Measurements from ENCODE around the gene HELZ.

The HELZ gene

GRCh38 chr17:67074781-67075180 is 170.2 kb downstream of the HELZ start:
- DNase-seq (ENCODE audit: low spot score), result no peak

GRCh38 chr17:67072885-67073284 is 172.1 kb downstream of the HELZ start:
- DNase-seq (ENCODE audit: low spot score), result no peak

- no peak for DNase-seq (ENCODE audit: low spot score)
These were observed 173.4 kb downstream of the HELZ start for GRCh38 chr17:67071595-67071994.

- no peak for DNase-seq (ENCODE audit: low spot score)
These were observed 175.3 kb downstream of the HELZ start for GRCh38 chr17:67069603-67070136.

- DNase-seq (ENCODE audit: low spot score), result no peak
These were observed 176.0 kb downstream of the HELZ start for GRCh38 chr17:67068999-67069398.

- no peak for DNase-seq (ENCODE audit: low spot score)
These were observed 177.2 kb downstream of the HELZ start for GRCh38 chr17:67067571-67068482.

- DNase-seq (ENCODE audit: low spot score), result no peak
These were observed 178.3 kb downstream of the HELZ start for GRCh38 chr17:67066717-67067116.

- DNase-seq (ENCODE audit: low spot score), result no peak
These were observed 181.9 kb downstream of the HELZ start for GRCh38 chr17:67063141-67063540.

- DNase-seq (ENCODE audit: low spot score), result no peak
These were observed 185.6 kb downstream of the HELZ start for GRCh38 chr17:67059372-67059771.

GRCh38 chr17:67058036-67058435 is 187.0 kb downstream of the HELZ start:
- DNase-seq (ENCODE audit: low spot score), result no peak

GRCh38 chr17:67056746-67057490 is 188.1 kb downstream of the HELZ start:
- no peak for DNase-seq (ENCODE audit: low spot score)

- no peak for DNase-seq (ENCODE audit: low spot score)
These were observed 188.9 kb downstream of the HELZ start for GRCh38 chr17:67055811-67056745.

- no peak for DNase-seq (ENCODE audit: low spot score)
These were observed 190.0 kb downstream of the HELZ start for GRCh38 chr17:67055041-67055443.

GRCh38 chr17:67054608-67055007 is 190.4 kb downstream of the HELZ start:
- no peak for DNase-seq (ENCODE audit: low spot score)

GRCh38 chr17:67054011-67054591 is 190.9 kb downstream of the HELZ start:
- DNase-seq (ENCODE audit: low spot score), result no peak

GRCh38 chr17:67053438-67054000 is 191.5 kb downstream of the HELZ start:
- no peak for DNase-seq (ENCODE audit: low spot score)

- DNase-seq (ENCODE audit: low spot score), result no peak
These were observed 192.1 kb downstream of the HELZ start for GRCh38 chr17:67052720-67053437.

GRCh38 chr17:67051837-67052236 is 193.2 kb downstream of the HELZ start:
- no peak for DNase-seq (ENCODE audit: low spot score)

GRCh38 chr17:67051155-67051538 is 193.8 kb downstream of the HELZ start:
- DNase-seq (ENCODE audit: low spot score), result no peak

GRCh38 chr17:67050471-67051154 is 194.4 kb downstream of the HELZ start:
- DNase-seq (ENCODE audit: low spot score), result no peak

Data from CD4-positive, alpha-beta T cell treated with Interleukin-2 at 100 ng/mL for 4 hours (primary cell).